Heart left ventricle (tissue), 16 donors: ENCODE data around the gene HOXD10. TPM values are rescaled to one million over a fixed set of nuclear protein-coding genes. Genes with fewer than 3 reads are reported as not detected.

Experiments
- ATAC-seq, 4 donors: fragments of 200-7000 bp; cut with Tn5 transposase; one replicate each; pipeline ENCODE4 v1.9.1; 2020 to 2022; ENCODE audit warnings: moderate library complexity in 4 of 4, mild to moderate bottlenecking in 3 of 4, moderate number of reproducible peaks in 1 of 4
- DNase-seq, 5 donors: peaks; one replicate each; pipeline ENCODE4 v3.0.0-alpha.2; 2020
- H3K27ac ChIP-seq, 12 donors: fragments of 200-600 bp; sonication (generic) in 4 of 12; one replicate each; pipeline versions ENCODE4 v1.5.0 to v1.8.0; 2016 to 2022; ENCODE audit warnings: mild to moderate bottlenecking in 2 of 12
- H3K27me3 ChIP-seq, 9 donors: fragments of 200-600 bp; sonication (generic) in 2 of 9; one replicate each; pipeline versions ENCODE4 v1.5.1 to v1.8.0; 2016 to 2022; ENCODE audit warnings: mild to moderate bottlenecking in 3 of 9
- H3K36me3 ChIP-seq, 9 donors: fragments of 200-600 bp; sonication (generic) in 2 of 9; one replicate each; pipeline versions ENCODE4 v1.5.0 to v1.8.0; 2018 to 2022; ENCODE audit warnings: mild to moderate bottlenecking in 2 of 9
- H3K4me1 ChIP-seq, 12 donors: fragments of 200-600 bp; sonication (generic) in 4 of 12; one replicate each; pipeline versions ENCODE4 v1.5.0 to v1.8.0; 2016 to 2022; ENCODE audit warnings: mild to moderate bottlenecking in 3 of 12
- H3K4me3 ChIP-seq, 12 donors: fragments of 200-600 bp; sonication (generic) in 4 of 12; one replicate each; pipeline versions ENCODE4 v1.5.0 to v1.8.0; 2017 to 2022; ENCODE audit warnings: mild to moderate bottlenecking in 9 of 12, moderate library complexity in 4 of 12
- H3K9me3 ChIP-seq, 12 donors: fragments of 200-600 bp; sonication (generic) in 4 of 12; one replicate each; pipeline versions ENCODE4 v1.5.0 to v1.8.0; 2016 to 2022; ENCODE audit warnings: mild to moderate bottlenecking in 1 of 12
- CTCF ChIP-seq, 12 donors: fragments of 200-600 bp; sonication (generic) in 4 of 12; IDR thresholded peaks; one replicate each; pipeline versions ENCODE4 v1.5.0 to v1.8.0; 2018 to 2022; ENCODE audit warnings: antibody characterized with exemption in 12 of 12, mild to moderate bottlenecking in 5 of 12
- POLR2A ChIP-seq, 2 donors: fragments of 450-650 bp; IDR thresholded peaks; one replicate each; pipeline ENCODE4 v1.6.1; 2017; ENCODE audit warnings: antibody characterized with exemption in 2 of 2, mild to moderate bottlenecking in 2 of 2, moderate library complexity in 2 of 2
- WGBS, 4 donors: extraction: QIAGEN DNeasy Blood & Tissue Kit in 2 of 4; methylation state at CpG; one replicate each; pipeline versions ENCODE4 v1.1.5 to v1.1.7; 2013 to 2018; 5-methylcytosine and 5-hydroxymethylcytosine counted together
- intact Hi-C, 10 donors: fragments of 100-400 bp; cut with DNase I; formaldehyde crosslinking; loops; one replicate each; pipeline versions ENCODE4 v1.11.1 to v1.14.2; 2022
- polyA plus RNA-seq, 2 donors: library from polyadenylated mRNA; stranded (reverse); fragments of 200-250 nt; gene quantifications; one replicate each; pipeline ENCODE4 v1.2.3, GENCODE V29; 2013
- total RNA-seq, 9 donors: library from RNA; depleted of rRNA in 2 of 9; stranded (reverse); fragments of >200 nt in 2 of 9; fragmentation: NEBNext Ultra II Directional in 3 of 9; extraction: Animal tissue kit (Norgen Biotek cat#: 25700) in 3 of 9; gene quantifications; one replicate each; pipeline versions ENCODE4 v1.1.0 to v1.2.4, GENCODE V29; 2016 to 2023
- donor health status: ischemic (EF 13 %, LVEDD 7.1; RV severe dilation, severe dysfunction).
- donor health status: healthy with polysubstance abuse.
- donor health status: DM: no; HTN: yes; CAD: no.
- donor health status: DM: no; HTN: no; CAD: no.
- donor health status: ischemic (EF 25% LVEDD 6.9; RV normal size, moderate dysfunction).
- donor health status: ischemic (EF 25% LVEDD 5.7; RV mildly dilated, moderate dysfunction).
- donor health status: healthy.
- donor health status: DM: yes; HTN: yes; CAD: no.
- donor health status: ischemic (EF 35%, LVEDD 5.7; RV mildly dilated, moderate dysfunction).
- donor health status: nonischemic (EF 11% LVEDD 7.7; RV severe dilation, severe dysfunction).
- donor health status: DM: yes; HTN: yes; CAD: no.
- donor health status: PGD.
- donor health status: ischemic (EF 29% LVEDD 5.4; RV normal size, mild dysfunction).
- donor health status: nonischemic (EF 23%, LVEDD 6.1; RV moderate dilation, normal function).

The HOXD10 gene
- total and polyA plus RNA-seq, 11 donors, result 0.03 to 0.43 TPM; not detected in 9

- Histone ChIP-seq H3K36me3 (no peaks in the 10 kb centered on the region), H3K27ac (peak overlapping the region in 7 of 12 donors; percentile 1 to 68 (median 48)), H3K9me3 (no peaks in the 10 kb centered on the region), H3K4me3 (peak overlapping the region in 11 of 12 donors; percentile 43 to 69 (median 53)), H3K4me1 (peaks cover 0 to 34% (median 14%) of the 10 kb centered on the region in 12 donors), H3K27me3 (peaks cover 39 to 97% (median 71%) of the 10 kb centered on the region in 9 donors)
- WGBS, 4 donors, result 13 to 23% (median 19%) methylated on average over 41 of the region's 41 CpGs
- no peak for ATAC-seq
- TF ChIP-seq CTCF (IDR thresholded peaks at IDR 0.05), result no peak
- no peak for TF ChIP-seq POLR2A (IDR thresholded peaks at IDR 0.05)
- no peak for DNase-seq
- intact Hi-C loops, result loop anchor here (1.0 to 10.0 kb wide), 14 partner anchors 37 to 677 kb away; no protein-coding TSS in a partner anchor
Measured at GRCh38 chr2:176139661-176140512, 23.3 kb downstream of the HOXD10 start.

GRCh38 chr2:176140513-176141317 lies 24.1 kb downstream of the HOXD10 start:
- peaks cover 31 to 97% (median 66%) of the 10 kb centered on the region in 9 donors for H3K27me3 ChIP-seq
- intact Hi-C loops, result loop anchor here (1.0 to 5.0 kb wide), 12 partner anchors 37 to 512 kb away; no protein-coding TSS in a partner anchor
- peak; percentile 64 to 85 (median 70) for DNase-seq

GRCh38 chr2:176142281-176142680 lies 25.7 kb downstream of the HOXD10 start:
- no peak for TF ChIP-seq POLR2A (IDR thresholded peaks at IDR 0.05)
- Histone ChIP-seq H3K4me3 (no peak overlapping the region), H3K27me3 (peaks cover 23 to 98% (median 68%) of the 10 kb centered on the region in 9 donors), H3K9me3 (no peaks in the 10 kb centered on the region), H3K27ac (no peak overlapping the region), H3K4me1 (peaks cover 0 to 19% (median 11%) of the 10 kb centered on the region in 12 donors), H3K36me3 (no peaks in the 10 kb centered on the region)
- 89 to 100% (median 95%) methylated on average over 2 of the region's 2 CpGs for WGBS, 4 donors
- DNase-seq (no peak), ATAC-seq (no peak)
- intact Hi-C loops, result loop anchor here in 4 of 10 donors (5.0 kb wide), 3 partner anchors 35 to 510 kb away; no protein-coding TSS in a partner anchor

More at GRCh38 chr2:176140513-176141317, 24.1 kb downstream of the HOXD10 start:
- Histone ChIP-seq H3K27ac (peak overlapping the region in 5 of 12 donors; percentile 32 to 68 (median 56)), H3K4me1 (peaks cover 0 to 30% (median 14%) of the 10 kb centered on the region in 12 donors), H3K36me3 (no peaks in the 10 kb centered on the region), H3K4me3 (peak overlapping the region; percentile 1 to 69 (median 52)), H3K9me3 (no peaks in the 10 kb centered on the region)
- ATAC-seq, result peak; percentile 80 to 97 (median 94)
- TF ChIP-seq POLR2A (IDR thresholded peaks at IDR 0.05), result no peak
- peak; percentile 68 to 98 (median 92) for TF ChIP-seq CTCF (IDR thresholded peaks at IDR 0.05)
- 7 to 22% (median 12%) methylated on average over 13 to 48 of the region's 48 CpGs for WGBS, 4 donors

- Histone ChIP-seq H3K4me1 (peaks cover 0 to 10% (median 5%) of the 10 kb centered on the region in 12 donors), H3K27ac (no peak overlapping the region), H3K27me3 (peaks cover 23 to 98% (median 68%) of the 10 kb centered on the region in 9 donors), H3K4me3 (no peak overlapping the region), H3K9me3 (no peaks in the 10 kb centered on the region), H3K36me3 (no peaks in the 10 kb centered on the region)
- 41 to 50% (median 48%) methylated on average over 4 of the region's 4 CpGs for WGBS, 4 donors
- intact Hi-C loops, result no loop called here
- ATAC-seq, result no peak
- DNase-seq, result no peak
- TF ChIP-seq POLR2A (IDR thresholded peaks at IDR 0.05) (no peak), CTCF (IDR thresholded peaks at IDR 0.05) (no peak)
Measured at GRCh38 chr2:176145085-176145969, 28.7 kb downstream of the HOXD10 start.
